HG02852 (cell line): ENCODE data around the gene NADK2.
A peak's percentile ranks its signal among the peaks of the same experiment; 100 is the strongest.
"Not testable (repeated sequence)": the region's sequence is repeated elsewhere in the genome, so short reads cannot be mapped to it uniquely, and the experiment has no call there.

Experiments
- ATAC-seq: cut with Tn5 transposase; IDR thresholded peaks from one replicate; pipeline ENCODE4 v1.9.1; 2021; ENCODE audit warnings: mild to moderate bottlenecking, moderate library complexity; ENCODE audit not compliant: unreplicated experiment

NADK2 gene

DNA sequence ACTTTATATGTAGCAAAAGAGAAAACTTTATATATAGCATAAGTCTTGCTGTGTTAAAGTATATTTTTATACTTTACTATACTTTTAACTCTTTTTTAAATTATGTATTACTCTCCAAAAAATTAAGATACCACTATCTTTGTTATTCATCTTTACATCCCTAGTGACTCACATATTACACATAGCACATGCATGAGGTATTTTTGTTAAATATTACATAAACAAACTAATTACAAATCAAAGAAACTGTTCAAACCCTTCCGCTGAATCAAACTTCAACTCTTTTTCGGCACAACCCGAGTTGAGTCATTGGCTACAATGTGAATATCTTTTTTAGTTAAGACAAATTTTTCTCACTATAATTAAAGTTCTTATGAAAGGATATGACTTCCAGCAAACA lies 32.1 kb downstream of the NADK2 start:
- no peak for ATAC-seq

DNA sequence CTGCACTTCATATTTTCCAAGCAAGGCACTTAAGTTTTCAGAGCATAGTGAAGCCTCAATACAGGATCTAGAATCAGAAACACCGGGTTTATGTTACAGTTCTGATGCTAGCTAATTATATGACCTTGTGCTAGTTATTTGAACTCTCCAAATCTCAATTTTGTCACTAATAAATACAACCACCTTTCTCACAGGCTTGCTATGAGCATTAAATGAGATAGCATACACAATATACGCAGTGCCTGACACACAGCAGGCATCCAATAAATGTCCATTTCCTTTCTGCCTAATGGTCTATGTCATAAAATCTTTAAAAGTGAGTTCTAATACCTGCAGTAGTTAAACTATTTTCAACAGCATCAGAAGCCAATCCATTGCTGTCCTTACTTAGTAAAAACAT lies 32.9 kb downstream of the NADK2 start:
- ATAC-seq, result no peak

DNA sequence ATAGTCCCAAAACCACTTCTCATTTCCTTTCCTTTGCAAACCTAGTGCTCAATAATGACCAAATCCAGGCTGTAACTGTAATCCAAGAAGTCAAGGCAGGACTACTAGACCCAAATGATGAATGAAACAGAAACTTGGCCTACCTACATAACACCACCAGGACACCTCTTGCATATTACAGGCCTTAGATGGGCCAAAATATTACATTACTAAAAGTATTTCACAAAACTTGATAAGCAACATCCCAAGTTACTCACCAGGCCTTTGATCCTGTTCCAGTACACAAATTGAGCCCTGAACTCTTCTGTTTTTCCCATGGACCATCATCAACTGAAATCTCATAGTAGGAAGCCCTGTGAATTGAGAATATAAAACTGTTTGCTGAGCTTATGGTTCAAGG lies 34.8 kb downstream of the NADK2 start:
- no peak for ATAC-seq

DNA sequence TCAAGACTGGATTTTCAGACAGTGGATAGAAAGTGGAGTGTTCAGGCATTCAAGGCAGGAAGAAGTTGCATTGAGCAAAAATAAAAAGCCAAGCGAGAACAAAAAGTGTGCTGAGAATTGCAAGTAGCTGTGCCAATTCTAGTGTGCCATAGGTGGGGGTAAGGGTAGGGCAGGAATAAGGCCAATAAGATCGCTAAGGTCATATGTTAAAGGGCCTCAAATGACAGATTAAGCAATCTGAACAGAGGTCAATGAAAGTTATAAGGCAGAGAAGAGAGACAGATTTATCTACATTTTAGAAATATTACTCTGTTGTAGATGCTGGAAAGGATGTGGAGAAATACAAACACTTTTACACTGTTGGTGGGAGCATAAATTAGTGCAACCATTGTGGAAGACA lies 36.4 kb downstream of the NADK2 start:
- no peak for ATAC-seq

DNA sequence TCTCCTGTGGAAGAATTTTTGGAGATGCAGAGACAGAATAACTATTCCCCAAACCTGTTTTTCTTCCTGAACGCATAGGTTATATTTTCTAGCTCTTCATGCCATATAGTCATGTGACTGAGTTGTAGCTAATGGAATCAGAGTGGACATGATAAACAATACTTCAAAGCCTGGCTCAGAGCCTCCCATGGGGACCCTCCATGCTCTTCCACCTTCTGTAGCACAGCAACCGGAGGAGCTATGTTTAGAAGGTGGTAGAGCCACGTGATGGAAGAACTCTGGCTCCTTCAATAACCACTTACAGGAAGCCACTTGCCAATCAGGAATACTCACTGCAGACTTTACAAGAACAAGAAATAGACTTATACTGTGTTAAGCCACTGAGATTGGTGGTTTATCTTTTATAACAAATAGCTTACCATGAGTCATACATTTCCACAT lies 39.2 kb downstream of the NADK2 start:
- no peak for ATAC-seq

DNA sequence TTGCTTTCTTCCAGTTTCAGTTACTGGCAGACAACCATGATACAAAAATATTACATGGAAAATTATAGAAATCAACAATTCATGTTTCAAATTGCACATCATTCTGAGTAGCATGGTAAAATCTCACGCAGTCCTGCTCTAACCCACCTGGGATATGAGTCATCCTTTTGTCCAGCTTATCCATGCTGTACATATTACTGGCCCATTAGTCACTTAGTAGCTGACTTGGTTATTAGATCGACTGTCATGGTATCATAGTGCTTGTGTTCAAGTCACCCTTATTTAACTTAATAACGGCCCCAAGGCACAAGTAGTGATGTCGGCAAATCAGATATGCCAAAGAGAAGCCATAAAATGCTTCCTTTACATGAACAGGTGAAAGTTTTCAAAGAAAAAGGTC lies 41.2 kb downstream of the NADK2 start:
- ATAC-seq, result no peak

DNA sequence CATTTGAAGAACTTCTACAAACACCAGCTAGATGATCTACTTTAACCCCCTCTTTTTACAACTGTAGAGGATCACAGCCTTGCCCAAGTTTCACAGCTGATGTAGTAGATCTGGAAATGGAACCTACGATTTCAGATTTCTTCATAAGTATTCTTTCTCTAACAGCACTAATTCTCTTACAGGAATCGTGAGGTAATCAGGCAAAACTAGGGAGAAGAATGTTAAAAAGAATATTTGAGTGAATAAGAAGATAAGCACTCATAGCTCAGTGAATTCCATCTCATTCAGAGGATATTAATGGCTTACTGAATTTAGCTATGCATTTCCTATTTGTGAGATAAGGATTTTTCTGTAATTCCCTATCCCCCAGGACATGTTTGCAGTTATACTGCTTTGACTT lies 42.1 kb downstream of the NADK2 start:
- no peak for ATAC-seq

DNA sequence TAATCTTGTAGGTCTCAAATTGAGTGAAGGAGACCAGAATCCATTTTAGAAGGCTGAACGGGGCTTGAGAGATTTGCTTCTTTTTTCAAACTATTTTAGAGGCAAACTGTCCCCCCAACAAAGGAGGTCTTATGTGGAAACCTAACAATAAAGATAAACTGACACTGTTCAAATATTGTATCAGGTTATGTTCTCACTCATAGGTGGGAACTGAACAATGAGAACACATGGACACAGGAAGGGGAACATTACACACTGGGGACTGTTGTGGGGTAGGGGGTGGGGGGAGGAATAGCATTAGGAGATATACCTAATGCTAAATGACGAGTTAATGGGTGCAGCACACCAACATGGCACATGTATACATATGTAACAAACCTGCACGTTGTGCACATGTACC lies 42.9 kb downstream of the NADK2 start:
- not testable (repeated sequence) for ATAC-seq

DNA sequence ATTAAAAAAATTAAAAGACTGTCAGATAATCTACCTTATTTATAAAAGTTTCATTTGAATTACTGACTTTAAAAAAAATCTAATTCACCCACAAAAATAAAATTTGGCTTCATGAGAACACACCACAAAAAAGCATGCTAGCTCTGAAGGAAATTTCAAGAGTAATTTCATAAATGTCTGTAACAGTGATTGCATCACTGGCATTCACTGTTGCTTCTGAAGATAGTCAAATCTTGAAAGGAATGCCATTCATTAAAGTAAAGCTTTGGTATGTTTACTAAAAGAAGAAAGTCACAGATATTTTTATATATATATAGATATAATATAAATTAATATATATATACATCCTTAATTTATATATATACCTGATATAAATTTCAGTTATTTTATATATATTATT lies 43.4 kb downstream of the NADK2 start:
- no peak for ATAC-seq

DNA sequence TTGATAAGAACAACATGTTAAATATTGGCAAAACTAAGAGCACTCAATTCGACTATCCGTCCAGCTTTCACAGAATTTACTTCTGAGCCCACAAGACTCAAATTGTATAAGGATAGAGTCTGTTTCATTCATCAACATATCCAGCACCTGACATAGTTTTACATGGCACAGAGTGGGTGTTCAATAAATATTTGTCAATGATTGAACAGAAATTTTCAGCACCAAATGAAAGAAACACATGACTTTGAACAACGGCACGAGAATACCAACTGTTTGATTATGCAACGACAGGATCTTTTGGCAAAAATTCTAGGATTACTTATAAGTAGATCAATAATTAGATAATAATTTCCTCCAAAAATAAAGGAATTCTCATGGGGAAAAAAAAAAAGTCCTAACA lies 48.0 kb downstream of the NADK2 start:
- ATAC-seq, result no peak

DNA sequence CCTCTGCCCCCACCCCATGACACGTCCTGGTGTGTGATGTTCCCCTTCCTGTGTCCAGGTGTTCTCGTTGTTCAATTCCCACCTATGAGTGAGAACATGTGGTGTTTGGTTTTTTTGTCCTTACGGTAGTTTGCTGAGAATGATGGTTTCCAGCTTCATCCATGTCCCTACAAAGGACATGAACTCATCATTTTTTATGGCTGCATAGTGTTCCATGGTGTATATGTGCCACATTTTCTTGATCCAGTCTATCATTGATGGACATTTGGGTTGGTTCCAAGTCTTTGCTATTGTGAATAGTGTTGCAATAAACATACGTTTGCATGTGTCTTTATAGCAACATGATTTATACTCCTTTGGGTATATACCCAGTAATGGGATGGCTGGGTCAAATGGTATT lies 57.3 kb downstream of the NADK2 start:
- not testable (repeated sequence) for ATAC-seq

DNA sequence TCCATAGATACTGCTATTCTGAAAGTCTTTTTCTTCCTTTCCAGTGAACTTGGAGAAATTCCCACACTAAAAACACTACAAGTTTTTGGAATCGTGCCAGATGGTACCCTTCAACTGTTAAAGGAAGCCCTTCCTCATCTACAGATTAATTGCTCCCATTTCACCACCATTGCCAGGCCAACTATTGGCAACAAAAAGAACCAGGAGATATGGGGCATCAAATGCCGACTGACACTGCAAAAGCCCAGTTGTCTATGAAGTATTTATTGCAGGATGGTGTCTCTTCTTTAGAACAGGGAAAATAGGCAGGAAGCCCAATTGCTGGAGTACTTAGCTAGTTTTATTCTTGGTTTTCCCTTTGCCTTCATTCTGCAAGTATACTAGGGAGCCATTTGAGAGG lies 60.0 kb downstream of the NADK2 start:
- ATAC-seq, result no peak

DNA sequence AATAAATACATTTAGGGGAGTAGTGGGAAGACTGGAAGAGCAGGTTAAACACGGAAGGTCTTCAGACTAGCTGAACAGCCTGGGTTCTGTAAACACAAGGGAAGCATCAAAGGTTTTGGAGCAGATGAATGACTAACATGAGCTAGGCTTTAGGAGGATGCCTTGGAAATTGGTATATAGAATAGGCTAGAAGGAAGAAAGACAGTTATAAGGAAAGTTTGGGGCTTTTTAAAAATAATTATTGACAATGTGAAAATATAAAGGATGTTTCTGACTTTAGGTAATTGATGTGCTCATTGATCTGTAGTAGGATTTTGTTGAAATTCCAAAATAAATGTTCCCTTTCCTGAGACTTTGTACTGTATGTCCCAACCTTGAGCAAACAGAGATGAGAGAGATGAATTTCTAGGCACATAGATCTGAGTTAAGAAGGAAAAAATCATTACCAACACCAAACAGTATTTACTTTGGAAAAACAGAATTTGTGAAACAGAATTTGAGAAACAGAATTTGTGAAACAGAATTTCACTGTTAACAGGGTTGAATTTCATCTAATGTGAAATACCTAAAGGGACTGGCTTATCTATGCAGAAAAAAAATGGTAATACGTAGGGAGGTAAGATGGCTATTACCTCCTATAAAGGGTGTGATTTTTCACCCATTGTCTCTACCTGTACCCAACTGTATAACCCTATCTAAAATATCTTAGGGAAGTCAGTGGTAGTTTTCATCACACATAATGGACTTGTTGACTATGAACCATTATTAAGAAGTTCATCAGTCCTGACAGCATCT lies 61.0 kb downstream of the NADK2 start:
- no peak for ATAC-seq

DNA sequence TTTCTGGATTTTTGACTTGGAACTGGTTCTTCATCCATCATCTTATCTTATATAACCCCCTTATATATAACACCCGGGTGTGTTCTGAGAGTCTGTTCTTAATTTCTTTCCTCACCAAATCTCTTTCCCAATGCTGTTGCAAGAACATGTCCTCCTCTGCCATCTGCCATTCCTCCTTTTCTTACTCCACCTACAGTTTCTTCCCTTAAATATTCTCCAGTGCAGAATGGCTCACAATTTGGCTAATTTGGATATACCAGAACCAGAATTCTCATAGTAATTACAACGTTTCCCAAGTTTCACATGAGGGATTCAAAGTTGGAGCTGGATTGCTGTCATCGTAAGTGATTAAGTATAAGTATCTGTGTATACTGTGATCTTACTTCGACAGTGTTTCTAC lies 61.8 kb downstream of the NADK2 start:
- ATAC-seq, result no peak

DNA sequence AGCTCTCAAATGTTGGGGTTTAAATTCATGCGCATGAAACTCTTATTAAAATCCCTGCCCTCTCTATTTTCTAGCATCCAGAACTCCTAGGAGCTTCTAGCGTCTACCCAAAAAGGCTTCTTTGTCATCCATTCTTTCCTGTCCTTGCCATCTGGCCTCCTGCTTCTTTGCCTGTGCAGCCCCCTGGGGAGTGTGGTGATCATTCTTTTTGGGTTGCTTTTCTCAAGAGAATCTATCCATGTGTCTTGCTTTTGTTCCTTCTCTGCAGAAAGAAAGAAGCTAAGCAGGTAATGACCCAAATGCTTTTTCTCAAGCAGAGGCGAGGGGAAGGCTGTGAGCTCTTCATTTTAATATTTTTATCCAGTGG lies 63.2 kb downstream of the NADK2 start:
- ATAC-seq, result no peak

DNA sequence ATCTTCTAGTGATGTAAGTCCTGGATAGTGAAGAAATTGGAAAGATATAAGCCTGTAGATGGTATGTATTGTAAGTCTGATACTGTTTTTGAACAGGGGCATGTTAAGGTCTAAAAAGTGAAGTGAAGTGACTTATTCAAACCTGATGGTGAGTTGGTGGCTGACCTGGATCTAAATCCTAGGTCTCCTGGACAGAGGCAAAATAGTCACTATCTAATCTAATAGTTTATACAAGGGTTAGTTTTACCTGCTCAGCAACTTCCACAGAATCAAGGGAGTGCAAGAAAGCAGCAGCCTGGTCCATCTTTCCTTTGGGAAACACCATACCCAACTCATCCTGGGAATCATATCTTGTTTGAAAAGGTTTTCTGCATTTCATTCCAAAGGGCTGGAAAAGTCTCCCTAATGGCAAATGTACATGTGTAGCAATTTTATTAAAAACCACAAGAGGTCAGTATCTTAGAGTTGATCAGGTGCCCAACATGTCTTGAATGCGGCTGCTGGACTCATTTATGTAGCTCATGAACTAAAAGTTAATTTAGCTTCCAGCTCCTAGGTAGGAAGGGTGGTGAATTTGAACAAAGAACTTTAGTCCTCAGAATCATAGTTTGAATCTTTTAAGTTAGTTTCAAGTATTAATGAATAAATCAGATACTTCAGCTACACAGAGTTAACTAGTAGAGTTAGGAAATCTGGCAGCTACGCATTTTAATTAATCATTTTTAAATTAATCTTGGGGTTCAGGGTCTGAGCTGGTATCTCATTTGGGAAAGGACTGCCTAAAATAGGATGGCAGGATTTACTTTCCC lies 63.8 kb downstream of the NADK2 start:
- ATAC-seq, result no peak

DNA sequence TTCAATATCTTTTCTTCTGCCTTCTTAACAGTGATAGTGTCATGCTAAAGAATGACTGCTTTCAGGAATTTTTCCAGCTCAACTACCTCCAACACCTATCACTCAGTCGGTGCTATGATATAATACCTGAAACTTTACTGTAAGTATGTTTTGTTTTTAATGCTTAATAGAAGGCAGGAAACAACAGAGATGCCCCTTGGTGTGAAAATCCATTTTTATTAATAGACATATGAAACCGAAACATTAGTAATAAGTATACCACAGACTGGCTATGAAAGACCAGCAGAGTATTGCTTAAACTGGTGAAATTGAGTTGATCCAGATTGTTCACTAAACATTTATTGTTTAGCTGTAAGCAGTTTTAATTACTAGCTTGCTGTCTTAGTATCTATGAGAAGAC lies 64.6 kb downstream of the NADK2 start:
- peak; percentile 98 for ATAC-seq

DNA sequence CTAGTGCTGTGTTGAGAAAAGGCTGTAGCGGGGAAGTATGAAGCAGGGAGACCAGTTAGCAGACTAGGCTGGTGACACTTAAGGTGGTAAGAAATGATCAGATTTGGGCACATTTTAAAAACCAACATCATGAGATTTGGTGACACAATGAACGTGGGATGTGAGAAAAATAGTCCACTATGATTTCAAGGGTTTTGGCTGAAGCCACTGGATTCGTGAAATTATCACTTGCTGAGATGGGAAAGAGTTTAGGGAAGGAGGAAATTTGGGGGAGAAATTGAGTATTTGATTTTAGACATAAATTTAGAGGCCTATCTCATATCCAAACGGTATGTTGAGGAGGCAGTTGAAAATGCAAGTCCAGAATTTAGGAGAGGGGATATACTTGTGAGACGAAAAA lies 66.7 kb downstream of the NADK2 start:
- no peak for ATAC-seq

DNA sequence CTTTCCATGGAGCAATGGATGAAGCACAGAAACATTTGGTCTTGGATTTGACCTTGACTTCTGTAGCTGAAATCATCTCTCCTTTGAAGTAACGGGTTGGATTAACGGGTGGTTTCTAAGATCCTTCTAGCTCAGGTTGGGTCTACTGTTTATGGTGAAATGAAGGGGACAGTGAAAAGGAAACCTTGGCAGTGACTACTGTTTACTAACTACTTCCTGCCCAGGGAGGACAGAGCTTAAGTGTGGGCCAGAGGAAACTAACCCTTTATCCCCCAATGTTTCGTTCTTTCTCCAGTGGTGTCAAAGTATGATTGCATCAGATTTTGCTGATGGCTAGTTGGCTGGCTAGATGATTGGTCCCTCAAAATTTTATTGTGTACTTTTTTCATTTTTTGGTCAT lies 67.6 kb downstream of the NADK2 start:
- no peak for ATAC-seq

DNA sequence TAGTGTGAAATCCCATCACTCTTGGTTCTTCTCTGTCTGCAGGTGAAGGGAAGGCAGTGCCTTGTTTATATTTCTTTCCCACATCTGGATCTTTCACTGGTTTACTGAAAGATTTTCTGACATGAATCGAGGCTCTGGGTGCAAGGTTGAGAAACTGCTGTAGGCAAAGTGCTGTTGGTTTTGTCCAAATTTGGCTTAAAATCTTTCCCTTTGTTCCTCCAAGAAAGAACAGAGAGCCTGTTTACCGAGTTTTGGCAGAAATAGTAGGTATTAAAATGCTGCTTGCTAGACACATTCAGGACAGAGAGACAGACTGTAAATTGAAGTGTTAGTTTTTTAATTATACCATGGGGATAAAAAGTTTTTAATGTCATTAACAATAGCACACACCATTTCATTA lies 68.3 kb downstream of the NADK2 start:
- no peak for ATAC-seq

DNA sequence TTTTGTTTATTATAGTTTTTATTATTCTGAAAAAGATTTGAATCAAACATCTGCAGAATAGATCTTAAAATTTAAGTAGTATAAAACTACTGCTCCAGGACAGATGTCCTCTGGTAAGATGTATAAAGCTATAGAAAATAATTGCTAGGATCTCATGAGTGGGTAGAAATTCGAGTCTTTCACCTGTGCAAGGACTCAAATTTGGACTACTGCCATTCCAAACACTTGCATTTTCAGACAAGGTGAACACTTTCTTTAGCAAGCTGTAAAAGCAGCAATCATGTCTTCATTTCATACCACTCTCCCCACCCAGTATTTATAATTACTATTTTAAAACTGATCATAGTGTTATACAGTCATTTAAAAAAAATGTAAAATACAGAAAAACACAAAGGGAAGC lies 69.1 kb downstream of the NADK2 start:
- no peak for ATAC-seq

DNA sequence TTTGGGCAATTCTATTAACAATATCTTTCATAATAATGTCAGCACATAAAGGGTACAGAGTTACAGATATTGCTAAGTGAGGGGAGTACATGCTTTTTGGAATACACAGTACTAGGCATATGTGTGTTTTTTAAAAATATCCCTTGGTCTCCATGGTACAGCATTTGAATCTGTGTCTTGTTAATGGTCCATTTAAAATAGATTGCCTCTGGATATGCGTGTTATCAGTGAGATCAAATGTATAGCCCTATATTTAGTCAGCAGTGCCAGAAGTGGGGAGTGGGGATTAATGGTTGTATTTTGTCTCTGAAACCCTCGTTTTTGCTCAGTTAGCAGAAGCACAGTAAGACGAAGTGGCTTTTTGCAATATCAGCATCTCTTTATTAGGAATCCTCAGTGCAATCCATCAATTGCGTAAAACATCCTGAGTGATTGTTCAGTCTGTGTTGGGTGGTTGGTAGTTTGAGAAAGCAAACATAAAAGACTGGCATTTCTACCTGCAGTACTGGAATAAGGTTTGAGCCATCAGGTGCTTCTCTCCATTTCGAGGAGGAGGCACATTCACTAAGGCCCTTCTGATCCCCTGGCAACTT lies 70.8 kb downstream of the NADK2 start:
- ATAC-seq, result no peak
